ENCODE measurements around the gene ASIP. TPM values are rescaled to one million over a fixed set of nuclear protein-coding genes. Genes with fewer than 3 reads are reported as not detected.

The ASIP gene
- total and polyA plus RNA-seq, 2 of the 13 experiments (the other 11 are each of a cell fraction or from before 2014, with no cell fraction given) = not detected

DNA sequence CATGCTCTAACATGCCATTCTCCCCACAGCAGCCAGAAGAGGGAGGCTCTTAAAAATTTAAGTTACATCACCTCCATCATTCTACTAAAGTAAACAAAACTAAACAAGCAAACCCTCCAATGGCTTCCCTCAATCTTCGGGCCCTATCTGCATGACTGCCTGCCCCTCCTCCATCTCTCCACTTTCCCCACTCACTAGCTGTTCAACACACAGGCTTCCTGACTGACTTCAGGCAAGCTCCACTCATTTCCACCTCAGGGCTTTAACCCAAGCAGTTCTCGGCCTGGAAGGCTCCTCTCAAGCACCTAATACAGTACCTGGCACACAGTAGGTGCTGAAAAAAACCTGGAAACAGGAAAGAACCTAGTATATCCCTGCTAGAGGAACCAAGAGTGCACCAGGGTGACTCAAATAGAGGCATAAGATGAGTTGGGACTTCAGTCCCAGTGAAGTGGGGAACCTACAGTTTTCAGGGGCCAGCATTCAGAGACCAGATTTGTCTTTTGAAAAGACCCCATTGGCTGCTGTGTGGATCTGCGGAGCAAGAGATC lies 59.1 kb downstream of the ASIP start (continued):
- TF ChIP-seq, protein P1, sequence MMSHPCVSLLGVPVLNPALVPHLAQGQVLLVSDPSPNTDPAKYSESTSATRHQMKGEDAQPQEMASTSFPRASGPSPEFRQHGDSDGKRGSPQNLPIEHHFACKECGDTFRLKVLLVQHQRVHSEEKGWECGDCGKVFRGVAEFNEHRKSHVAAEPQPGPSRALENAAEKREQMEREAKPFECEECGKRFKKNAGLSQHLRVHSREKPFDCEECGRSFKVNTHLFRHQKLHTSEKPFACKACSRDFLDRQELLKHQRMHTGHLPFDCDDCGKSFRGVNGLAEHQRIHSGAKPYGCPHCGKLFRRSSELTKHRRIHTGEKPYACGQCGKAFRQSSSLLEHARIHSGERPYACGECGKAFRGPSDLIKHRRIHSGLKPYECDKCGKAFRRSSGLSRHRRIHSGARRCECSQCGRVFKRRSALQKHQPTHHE (CRISPR knock-in tag; IDR thresholded peaks at IDR 0.05; ENCODE audit: borderline replicate concordance) = no peak
- no peak for TF ChIP-seq ZFP82 (CRISPR knock-in tag; IDR thresholded peaks at IDR 0.05; ENCODE audit: borderline replicate concordance)
- no peak for TF ChIP-seq ZNF496 (CRISPR knock-in tag; IDR thresholded peaks at IDR 0.05; ENCODE audit: insufficient replicate concordance)
- TF ChIP-seq ZFP1 (CRISPR knock-in tag; IDR thresholded peaks at IDR 0.05) = no peak
- no peak for TF ChIP-seq ZNF136 (CRISPR knock-in tag; IDR thresholded peaks at IDR 0.05; ENCODE audit: low read depth)
- 0 out of 2 replicates have a peak, but pooled peaks have one; percentile 21 for TF ChIP-seq REL (CRISPR knock-in tag; conservative IDR thresholded peaks at IDR 0.05)
- TF ChIP-seq ZNF839 (CRISPR knock-in tag; IDR thresholded peaks at IDR 0.05; ENCODE audit: borderline replicate concordance) = no peak
- TF ChIP-seq, protein P2, sequence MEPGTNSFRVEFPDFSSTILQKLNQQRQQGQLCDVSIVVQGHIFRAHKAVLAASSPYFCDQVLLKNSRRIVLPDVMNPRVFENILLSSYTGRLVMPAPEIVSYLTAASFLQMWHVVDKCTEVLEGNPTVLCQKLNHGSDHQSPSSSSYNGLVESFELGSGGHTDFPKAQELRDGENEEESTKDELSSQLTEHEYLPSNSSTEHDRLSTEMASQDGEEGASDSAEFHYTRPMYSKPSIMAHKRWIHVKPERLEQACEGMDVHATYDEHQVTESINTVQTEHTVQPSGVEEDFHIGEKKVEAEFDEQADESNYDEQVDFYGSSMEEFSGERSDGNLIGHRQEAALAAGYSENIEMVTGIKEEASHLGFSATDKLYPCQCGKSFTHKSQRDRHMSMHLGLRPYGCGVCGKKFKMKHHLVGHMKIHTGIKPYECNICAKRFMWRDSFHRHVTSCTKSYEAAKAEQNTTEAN (CRISPR knock-in tag; conservative IDR thresholded peaks at IDR 0.05) = no peak
- TF ChIP-seq HHEX (CRISPR knock-in tag; IDR thresholded peaks at IDR 0.05) = no peak
- TF ChIP-seq ZNF512B (CRISPR knock-in tag; IDR thresholded peaks at IDR 0.05; ENCODE audit: borderline replicate concordance) = no peak
- TF ChIP-seq TEF (CRISPR knock-in tag; IDR thresholded peaks at IDR 0.05) = no peak
- no peak for TF ChIP-seq KDM3A (CRISPR knock-in tag; IDR thresholded peaks at IDR 0.05; ENCODE audit: low read depth)
- no peak for TF ChIP-seq DPF2 (CRISPR knock-in tag; IDR thresholded peaks at IDR 0.05; ENCODE audit: borderline replicate concordance, low read depth)
- TF ChIP-seq ZNF232 (CRISPR knock-in tag; IDR thresholded peaks at IDR 0.05; ENCODE audit: borderline replicate concordance) = no peak
- TF ChIP-seq MAF1 (CRISPR knock-in tag; IDR thresholded peaks at IDR 0.05; ENCODE audit: borderline replicate concordance) = no peak
- TF ChIP-seq MXD1 (CRISPR knock-in tag; IDR thresholded peaks at IDR 0.05) = no peak
- 0 out of 2 replicates have a peak, but pooled peaks have one; percentile 10 for TF ChIP-seq ETV5 (CRISPR knock-in tag; IDR thresholded peaks at IDR 0.05; ENCODE audit: borderline replicate concordance)
- no peak for TF ChIP-seq KDM5B (CRISPR knock-in tag; IDR thresholded peaks at IDR 0.05; ENCODE audit: borderline replicate concordance)
- TF ChIP-seq, protein P3, sequence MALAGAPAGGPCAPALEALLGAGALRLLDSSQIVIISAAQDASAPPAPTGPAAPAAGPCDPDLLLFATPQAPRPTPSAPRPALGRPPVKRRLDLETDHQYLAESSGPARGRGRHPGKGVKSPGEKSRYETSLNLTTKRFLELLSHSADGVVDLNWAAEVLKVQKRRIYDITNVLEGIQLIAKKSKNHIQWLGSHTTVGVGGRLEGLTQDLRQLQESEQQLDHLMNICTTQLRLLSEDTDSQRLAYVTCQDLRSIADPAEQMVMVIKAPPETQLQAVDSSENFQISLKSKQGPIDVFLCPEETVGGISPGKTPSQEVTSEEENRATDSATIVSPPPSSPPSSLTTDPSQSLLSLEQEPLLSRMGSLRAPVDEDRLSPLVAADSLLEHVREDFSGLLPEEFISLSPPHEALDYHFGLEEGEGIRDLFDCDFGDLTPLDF (CRISPR knock-in tag; IDR thresholded peaks at IDR 0.05) = no peak
- TF ChIP-seq PRPF4 (IDR thresholded peaks at IDR 0.05; ENCODE audit: low read depth, low read length, poor library complexity, severe bottlenecking) = peak; percentile 53

All from HepG2 (cell line).